ENCODE data around the gene PDE1A. TPM values are rescaled to one million over a fixed set of nuclear protein-coding genes. Genes with fewer than 3 reads are reported as not detected.

The PDE1A gene
- total and polyA plus RNA-seq, 2 of the 13 experiments (the other 11 are each of a cell fraction or from before 2014, with no cell fraction given): not detected

GRCh38 chr2:182240862-182241371 is 185.9 kb downstream of the PDE1A start (continued):
- TF ChIP-seq HDAC1 (CRISPR knock-in tag; IDR thresholded peaks at IDR 0.05): no peak
- no peak for TF ChIP-seq KLF9 (CRISPR knock-in tag; IDR thresholded peaks at IDR 0.05; ENCODE audit: low read depth)
- no peak for TF ChIP-seq HNRNPUL1 (IDR thresholded peaks at IDR 0.05; ENCODE audit: low read depth, low read length)
- TF ChIP-seq ZNF644 (CRISPR knock-in tag; IDR thresholded peaks at IDR 0.05; ENCODE audit: low read depth): peak; percentile 95
- TF ChIP-seq NRL (CRISPR knock-in tag; IDR thresholded peaks at IDR 0.05; ENCODE audit: borderline replicate concordance): no peak
- no peak for TF ChIP-seq HBP1 (CRISPR knock-in tag; IDR thresholded peaks at IDR 0.05; ENCODE audit: low read depth)
- TF ChIP-seq ZFP37 (CRISPR knock-in tag; IDR thresholded peaks at IDR 0.05; ENCODE audit: borderline replicate concordance): 0 out of 2 replicates have a peak, but pooled peaks have one; percentile 80
- TF ChIP-seq ZNF264 (CRISPR knock-in tag; IDR thresholded peaks at IDR 0.05): peak; percentile 60; the same call in 1 of the 2 replicates
- TF ChIP-seq ZNF18 (CRISPR knock-in tag; IDR thresholded peaks at IDR 0.05; ENCODE audit: insufficient replicate concordance): no peak
- TF ChIP-seq ZNF746 (CRISPR knock-in tag; IDR thresholded peaks at IDR 0.05): no peak
- TF ChIP-seq ZNF282 (IDR thresholded peaks at IDR 0.05; ENCODE audit: partially characterized antibody): no peak
- no peak for TF ChIP-seq JUNB (CRISPR knock-in tag; IDR thresholded peaks at IDR 0.05; ENCODE audit: borderline replicate concordance)
- no peak for TF ChIP-seq YY1 (IDR thresholded peaks at IDR 0.05; ENCODE audit: insufficient read depth, insufficient replicate concordance, low read depth, low read length)
- no peak for TF ChIP-seq ZNF577 (CRISPR knock-in tag; IDR thresholded peaks at IDR 0.05; ENCODE audit: borderline replicate concordance, low read depth)
- TF ChIP-seq ZSCAN20 (CRISPR knock-in tag; IDR thresholded peaks at IDR 0.05; ENCODE audit: borderline replicate concordance): no peak
- peak; percentile 38 for TF ChIP-seq RAD21 (CRISPR knock-in tag; IDR thresholded peaks at IDR 0.05)
- no peak for TF ChIP-seq CREB1 (IDR thresholded peaks at IDR 0.05)
- no peak for TF ChIP-seq CREB1 (CRISPR knock-in tag; IDR thresholded peaks at IDR 0.05)
- TF ChIP-seq ATF5 (CRISPR knock-in tag; IDR thresholded peaks at IDR 0.05; ENCODE audit: low read depth): no peak
- peak; percentile 51 for TF ChIP-seq STAG1 (CRISPR knock-in tag; IDR thresholded peaks at IDR 0.05)
- no peak for TF ChIP-seq ZNF225 (CRISPR knock-in tag; IDR thresholded peaks at IDR 0.05)
- no peak for TF ChIP-seq ETV6 (CRISPR knock-in tag; conservative IDR thresholded peaks at IDR 0.05)
- no peak for TF ChIP-seq ZNF704 (CRISPR knock-in tag; IDR thresholded peaks at IDR 0.05; ENCODE audit: borderline replicate concordance)
- TF ChIP-seq GATAD2A (CRISPR knock-in tag; IDR thresholded peaks at IDR 0.05): peak; percentile 34; the same call in 1 of the 2 replicates
- TF ChIP-seq MAFG (CRISPR knock-in tag; IDR thresholded peaks at IDR 0.05): no peak

Data from HepG2 (cell line).